ENCODE measurements around the gene DSG4. TPM values are rescaled to one million over a fixed set of nuclear protein-coding genes. Genes with fewer than 3 reads are reported as not detected.

DSG4 gene
- total RNA-seq, 1 donor from 2014 or later: not detected

DNA sequence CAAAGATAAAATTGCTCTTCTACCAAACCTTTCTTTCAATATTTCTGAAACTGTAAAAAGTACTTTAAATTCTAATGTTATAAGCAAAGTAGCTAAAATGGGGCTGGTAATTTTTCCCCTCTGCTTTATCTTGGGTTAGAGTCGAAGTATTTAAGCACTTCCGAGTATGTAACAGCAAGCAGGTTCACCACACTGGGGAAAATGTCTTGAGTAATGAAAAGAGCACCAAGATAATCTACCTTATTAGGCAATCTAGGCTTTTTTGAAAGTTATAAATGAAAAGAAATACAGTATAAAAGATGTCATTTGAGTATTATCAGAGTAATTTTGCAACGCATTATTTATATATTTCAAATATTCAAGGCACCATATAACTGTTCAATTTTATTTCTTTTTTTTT is 70.3 kb downstream of the DSG4 start:
- DNase-seq (ENCODE audit: low spot score): no peak

DNA sequence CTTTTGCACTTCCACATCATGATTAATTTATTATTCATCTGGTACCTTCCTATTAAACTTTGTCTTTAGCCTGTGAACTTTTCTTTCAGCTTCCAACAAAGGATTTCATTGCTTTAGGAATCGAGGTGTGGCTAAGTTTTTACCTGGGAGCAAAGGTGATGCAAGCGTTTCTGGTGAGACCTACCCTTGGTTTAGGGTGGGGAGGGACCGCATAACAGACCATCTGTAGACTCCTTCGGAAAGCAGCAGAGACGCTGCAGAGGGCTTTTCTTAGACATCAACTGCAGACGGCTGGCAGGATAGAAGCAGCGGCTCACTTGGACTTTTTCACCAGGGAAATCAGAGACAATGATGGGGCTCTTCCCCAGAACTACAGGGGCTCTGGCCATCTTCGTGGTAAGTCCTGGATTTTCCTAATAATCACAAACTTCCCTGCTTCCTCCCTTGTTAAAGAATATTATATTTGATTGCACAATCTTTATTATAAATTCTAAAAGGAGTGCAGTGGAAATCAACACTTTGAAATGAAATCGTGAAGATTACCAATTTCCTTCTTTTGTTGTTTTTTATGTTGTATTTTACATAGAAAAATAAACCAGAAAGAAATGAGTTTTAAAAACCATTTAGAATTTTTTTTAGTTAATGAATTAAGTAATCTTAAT is 71.1 kb downstream of the DSG4 start, which contains the start of gene DSG3:
DSG3 (plus strand) TSS at position 212 of the 662 bp plus-strand sequence; CDS start at position 349, 137 bp downstream.
- DNase-seq (ENCODE audit: low spot score): no peak

DNA sequence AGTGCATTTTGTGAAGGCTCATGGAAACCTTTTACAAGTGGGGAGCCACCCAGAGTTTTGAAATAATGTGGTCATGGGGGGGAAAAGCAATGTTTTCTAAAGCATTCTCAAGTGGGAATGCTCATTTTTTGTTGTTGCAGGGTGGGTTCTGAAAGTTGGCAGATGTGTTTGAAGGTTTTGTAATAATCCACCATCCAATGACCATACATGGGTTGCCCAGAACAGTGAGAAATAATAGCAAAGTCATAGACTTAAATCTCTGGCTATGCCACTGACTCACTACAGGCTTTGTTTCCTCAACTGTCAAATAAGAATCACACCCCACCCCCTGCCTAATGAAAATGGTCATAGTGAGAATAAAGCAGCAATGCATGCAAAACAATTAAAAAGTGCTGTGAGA is 73.8 kb downstream of the DSG4 start:
- no peak for DNase-seq (ENCODE audit: low spot score)

DNA sequence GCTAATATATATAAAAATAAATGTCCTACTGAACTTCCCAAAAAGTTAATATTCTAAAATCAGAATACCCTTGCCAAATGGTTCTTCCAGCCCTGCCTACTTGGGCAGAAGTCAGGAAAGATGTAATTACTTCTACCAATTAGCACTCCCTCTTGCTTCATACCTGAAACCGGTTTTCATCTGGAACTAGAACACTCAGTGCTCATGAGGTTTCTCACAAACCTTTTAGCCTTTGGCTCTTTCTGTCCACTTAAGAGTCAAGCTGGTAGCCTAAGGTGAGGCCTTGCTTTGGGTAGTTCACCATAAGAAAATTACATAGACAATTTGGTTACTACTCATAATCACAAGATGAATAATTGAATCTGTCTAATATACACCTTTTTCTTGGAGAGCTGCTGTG is 75.0 kb downstream of the DSG4 start:
- no peak for DNase-seq (ENCODE audit: low spot score)

DNA sequence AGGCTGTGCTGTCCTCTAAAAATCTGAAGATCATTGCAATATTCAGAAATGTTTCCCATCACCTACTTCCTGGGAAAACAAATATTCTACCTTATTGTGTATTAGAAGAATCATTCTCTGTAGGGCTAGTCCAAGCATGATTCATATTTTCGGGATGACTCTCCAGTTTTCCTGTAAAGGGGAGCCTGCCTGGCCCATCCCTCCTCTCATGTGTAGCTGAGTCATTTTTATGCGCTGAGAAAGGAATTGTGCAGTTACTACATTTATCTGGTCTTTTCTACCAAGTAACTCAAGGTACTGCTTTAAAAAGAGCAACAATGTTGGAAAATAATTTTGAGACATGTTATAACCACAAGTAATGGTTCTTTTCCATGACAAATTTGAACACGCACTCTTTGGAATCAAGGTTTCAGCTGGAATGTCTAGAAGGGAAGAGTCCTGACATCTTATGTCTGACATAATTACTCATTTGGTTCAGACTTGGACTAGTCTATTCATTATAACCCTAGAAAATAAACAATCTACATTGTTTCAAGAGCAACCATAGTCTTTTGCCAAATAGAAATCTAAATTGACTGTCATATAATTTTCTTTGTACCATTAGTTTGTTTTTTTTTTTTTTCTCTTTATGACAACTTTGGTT is 77.6 kb downstream of the DSG4 start:
- no peak for DNase-seq (ENCODE audit: low spot score)

Other genes with a start within 250 kb of the DSG4 start
- not detected for gene DSC1, start 213.9 kb upstream of the DSG4 start, total RNA-seq
- 0.89 TPM for gene DSG1, start 58.6 kb upstream of the DSG4 start, total RNA-seq
- 0.06 TPM for gene DSG3, start 71.0 kb downstream of the DSG4 start, total RNA-seq
- 103 TPM for gene DSG2, start 121.4 kb downstream of the DSG4 start, total RNA-seq
- 159 TPM for gene TTR, start 215.1 kb downstream of the DSG4 start, total RNA-seq